GM10847 (cell line): Measurements from ENCODE around the gene XRCC5.

ENCODE experiments used
- POLR2A ChIP-seq: IDR thresholded peaks from 2 replicates; pipeline ENCODE4 v1.6.1; 2011; ENCODE audit not compliant: insufficient read length; ENCODE audit errors: extremely low read depth

Gene XRCC5

GRCh38 chr2:216126943-216127342, 17.8 kb downstream of the XRCC5 start:
- no peak for TF ChIP-seq POLR2A

- no peak for TF ChIP-seq POLR2A
Measured at GRCh38 chr2:216130346-216130971, 21.3 kb downstream of the XRCC5 start.

GRCh38 chr2:216131175-216131926, 22.2 kb downstream of the XRCC5 start:
- TF ChIP-seq POLR2A: no peak

- TF ChIP-seq POLR2A: no peak
Measured at GRCh38 chr2:216132585-216132984, 23.4 kb downstream of the XRCC5 start.

GRCh38 chr2:216133397-216133796, 24.2 kb downstream of the XRCC5 start:
- no peak for TF ChIP-seq POLR2A

GRCh38 chr2:216134958-216135541, 25.9 kb downstream of the XRCC5 start:
- no peak for TF ChIP-seq POLR2A

GRCh38 chr2:216139884-216140283, 30.7 kb downstream of the XRCC5 start:
- no peak for TF ChIP-seq POLR2A

GRCh38 chr2:216142540-216142939, 33.4 kb downstream of the XRCC5 start:
- no peak for TF ChIP-seq POLR2A

- no peak for TF ChIP-seq POLR2A
Measured at GRCh38 chr2:216144372-216144771, 35.2 kb downstream of the XRCC5 start.

- TF ChIP-seq POLR2A: no peak
Measured at GRCh38 chr2:216144857-216145256, 35.7 kb downstream of the XRCC5 start.

GRCh38 chr2:216146573-216146972, 37.4 kb downstream of the XRCC5 start:
- no peak for TF ChIP-seq POLR2A

- no peak for TF ChIP-seq POLR2A
Measured at GRCh38 chr2:216147172-216148131, 38.3 kb downstream of the XRCC5 start.

- no peak for TF ChIP-seq POLR2A
Measured at GRCh38 chr2:216148983-216149382, 39.8 kb downstream of the XRCC5 start.

- TF ChIP-seq POLR2A: no peak
Measured at GRCh38 chr2:216149741-216150140, 40.6 kb downstream of the XRCC5 start.

- TF ChIP-seq POLR2A: no peak
Measured at GRCh38 chr2:216151313-216152025, 42.3 kb downstream of the XRCC5 start.
